ENCODE measurements around the gene ZNF280C. TPM values are rescaled to one million over a fixed set of nuclear protein-coding genes. Genes with fewer than 3 reads are reported as not detected.

ZNF280C gene
- total and polyA plus RNA-seq, 7 donors, result 0.72 to 4.1 (median 2.8) TPM

DNA sequence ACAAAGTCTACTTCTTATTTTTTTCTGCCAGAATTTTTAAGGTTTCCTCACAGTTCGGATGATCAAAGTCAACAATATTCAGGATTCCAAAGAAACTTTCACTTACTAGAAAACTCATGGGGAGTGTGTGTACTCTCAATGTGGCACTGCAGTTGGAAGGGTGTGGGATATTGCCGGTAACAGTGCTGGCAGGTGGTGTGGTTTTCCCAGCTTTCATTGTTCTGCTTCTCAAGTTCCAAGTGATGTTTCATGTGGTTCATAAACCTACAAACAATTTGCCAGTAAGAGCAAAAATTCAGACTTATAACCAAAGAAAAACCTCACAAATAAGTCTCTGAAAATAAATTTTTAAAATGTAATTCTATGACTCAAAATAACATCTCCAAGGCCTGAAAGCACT is 39.8 kb downstream of the ZNF280C start:
- WGBS, 3 donors, result 64 to 81% (median 72%) methylated on average over 2 of the region's 2 CpGs
- intact Hi-C loops (cut with DNase I), result loop anchor here in 1 of 2 donors (10.0 kb wide), 1 partner anchor 734 kb away; no protein-coding TSS in a partner anchor
- Histone ChIP-seq H3K9me3 (no peaks in the 10 kb centered on the region), H3K4me3 (no peak overlapping the region), H3K36me3 (ENCODE audit: insufficient read depth in 1 of 2, low read depth in 1 of 2) (peaks cover 0 to 70% of the 10 kb centered on the region in 2 donors), H3K27ac (no peak overlapping the region), H3K27me3 (ENCODE audit: insufficient read depth in 3 of 3, low read length in 2 of 3) (no peaks in the 10 kb centered on the region), H3K4me1 (no peaks in the 10 kb centered on the region)
- DNase-seq (no peak), ATAC-seq (no peak)
- TF ChIP-seq CTCF (IDR thresholded peaks at IDR 0.05), result no peak

GRCh38 chrX:130224810-130225209 is 43.9 kb downstream of the ZNF280C start:
- TF ChIP-seq CTCF (IDR thresholded peaks at IDR 0.05), result no peak
- H3K4me3 ChIP-seq, result no peak overlapping the region
- no peaks in the 10 kb centered on the region for H3K9me3 ChIP-seq
- no peak overlapping the region for H3K27ac ChIP-seq
- no peaks in the 10 kb centered on the region for H3K27me3 ChIP-seq (ENCODE audit: insufficient read depth in 3 of 3, low read length in 2 of 3)
- ATAC-seq, result no peak
- WGBS, 3 donors, result 81 to 100% (median 91%) methylated on average over 2 of the region's 2 CpGs
- H3K36me3 ChIP-seq (ENCODE audit: insufficient read depth in 1 of 2, low read depth in 1 of 2), result peaks cover 0 to 56% of the 10 kb centered on the region in 2 donors
- H3K4me1 ChIP-seq, result no peaks in the 10 kb centered on the region
- intact Hi-C loops (cut with DNase I), result loop anchor here in 1 of 2 donors (10.0 kb wide), 1 partner anchor 730 kb away; no protein-coding TSS in a partner anchor
- no peak for DNase-seq

GRCh38 chrX:130216320-130216719 is 52.4 kb downstream of the ZNF280C start:
- Histone ChIP-seq H3K4me1 (no peaks in the 10 kb centered on the region), H3K36me3 (ENCODE audit: insufficient read depth in 1 of 2, low read depth in 1 of 2) (peaks cover 0 to 63% of the 10 kb centered on the region in 2 donors), H3K4me3 (no peak overlapping the region), H3K27ac (no peak overlapping the region), H3K27me3 (ENCODE audit: insufficient read depth in 3 of 3, low read length in 2 of 3) (no peaks in the 10 kb centered on the region), H3K9me3 (no peaks in the 10 kb centered on the region)
- WGBS, 3 donors, result 70 to 87% (median 86%) methylated on average over 4 of the region's 4 CpGs
- intact Hi-C loops (cut with DNase I), result no loop called here
- no peak for TF ChIP-seq CTCF (IDR thresholded peaks at IDR 0.05)
- DNase-seq, result no peak
- ATAC-seq, result no peak

GRCh38 chrX:130213376-130213775 is 55.3 kb downstream of the ZNF280C start:
- TF ChIP-seq CTCF (IDR thresholded peaks at IDR 0.05), result no peak
- Histone ChIP-seq H3K27me3 (ENCODE audit: insufficient read depth in 3 of 3, low read length in 2 of 3) (no peaks in the 10 kb centered on the region), H3K4me3 (no peak overlapping the region), H3K4me1 (no peaks in the 10 kb centered on the region), H3K27ac (no peak overlapping the region), H3K9me3 (no peaks in the 10 kb centered on the region), H3K36me3 (ENCODE audit: insufficient read depth in 1 of 2, low read depth in 1 of 2) (peaks cover 0 to 68% of the 10 kb centered on the region in 2 donors)
- intact Hi-C loops (cut with DNase I), result no loop called here
- ATAC-seq, result no peak
- no peak for DNase-seq
- WGBS, 3 donors, result 92 to 100% (median 93%) methylated on average over 2 of the region's 2 CpGs

GRCh38 chrX:130212371-130212770 is 56.3 kb downstream of the ZNF280C start:
- Histone ChIP-seq H3K9me3 (no peaks in the 10 kb centered on the region), H3K4me3 (no peak overlapping the region), H3K36me3 (ENCODE audit: insufficient read depth in 1 of 2, low read depth in 1 of 2) (peaks cover 0 to 60% of the 10 kb centered on the region in 2 donors), H3K4me1 (no peaks in the 10 kb centered on the region), H3K27me3 (ENCODE audit: insufficient read depth in 3 of 3, low read length in 2 of 3) (no peaks in the 10 kb centered on the region), H3K27ac (no peak overlapping the region)
- intact Hi-C loops (cut with DNase I), result no loop called here
- WGBS, 3 donors, result 61 to 95% (median 93%) methylated on average over 1 of the region's 1 CpG
- DNase-seq (no peak), ATAC-seq (no peak)
- TF ChIP-seq CTCF (IDR thresholded peaks at IDR 0.05), result no peak

Measured in psoas muscle (tissue), 8 donors.